ENCODE data around the gene BORA.
"Not testable (repeated sequence)": the region's sequence is repeated elsewhere in the genome, so short reads cannot be mapped to it uniquely, and the experiment has no call there.

Gene BORA

GRCh38 chr13:72727417-72728289 is at the start of gene BORA, which contains the start of gene MZT1:
Gene BORA (plus strand): TSS chr13:72727923. CDS start chr13:72728941, 1,018 bp downstream.
Gene MZT1 (minus strand): TSS chr13:72727629. CDS start chr13:72727602, 27 bp downstream.
- peak; percentile 94 to 96 for DNase-seq

GRCh38 chr13:72678312-72678711 is 49.4 kb upstream of the BORA start:
- DNase-seq: no peak

DNA sequence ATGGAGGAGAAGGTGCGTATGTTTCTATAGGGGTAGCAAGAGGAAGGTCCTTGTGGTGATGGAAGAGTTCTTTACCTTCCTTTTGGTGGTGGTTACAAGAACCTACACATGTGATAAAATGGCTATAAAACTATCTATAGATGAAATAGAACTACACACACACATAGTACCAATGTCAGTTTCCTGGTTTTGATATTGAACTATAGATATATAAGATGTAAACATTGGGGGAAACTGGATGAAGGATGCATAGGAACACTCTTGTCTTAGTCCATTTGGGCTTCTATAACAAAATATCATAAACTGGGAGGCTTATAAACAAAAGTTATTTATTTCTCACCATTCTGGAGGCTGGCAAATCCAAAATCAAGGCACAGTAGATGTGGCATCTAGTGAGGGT is 47.4 kb upstream of the BORA start:
- DNase-seq: no peak

DNA sequence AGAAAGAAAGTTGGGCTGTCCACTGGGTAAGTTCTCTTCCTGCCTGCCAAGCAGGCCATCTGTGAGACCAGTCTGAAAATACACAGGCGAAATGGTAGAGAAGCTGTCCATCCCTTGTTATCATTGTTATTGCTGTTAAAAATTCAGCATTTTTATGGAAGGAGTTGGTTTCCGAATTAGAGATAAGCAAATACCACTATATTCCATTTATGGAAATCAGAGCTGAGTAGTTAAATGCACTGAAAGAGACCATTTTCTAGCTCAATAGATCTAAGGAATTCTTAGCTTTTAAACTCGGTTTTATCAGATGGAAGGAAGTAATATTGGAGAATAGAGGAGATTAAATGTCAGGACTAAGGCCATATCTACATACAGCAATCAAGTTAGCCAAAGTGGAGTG is 41.0 kb upstream of the BORA start:
- DNase-seq: no peak

- no peak for DNase-seq
These were observed 38.5 kb upstream of the BORA start for GRCh38 chr13:72689181-72689696.

DNA sequence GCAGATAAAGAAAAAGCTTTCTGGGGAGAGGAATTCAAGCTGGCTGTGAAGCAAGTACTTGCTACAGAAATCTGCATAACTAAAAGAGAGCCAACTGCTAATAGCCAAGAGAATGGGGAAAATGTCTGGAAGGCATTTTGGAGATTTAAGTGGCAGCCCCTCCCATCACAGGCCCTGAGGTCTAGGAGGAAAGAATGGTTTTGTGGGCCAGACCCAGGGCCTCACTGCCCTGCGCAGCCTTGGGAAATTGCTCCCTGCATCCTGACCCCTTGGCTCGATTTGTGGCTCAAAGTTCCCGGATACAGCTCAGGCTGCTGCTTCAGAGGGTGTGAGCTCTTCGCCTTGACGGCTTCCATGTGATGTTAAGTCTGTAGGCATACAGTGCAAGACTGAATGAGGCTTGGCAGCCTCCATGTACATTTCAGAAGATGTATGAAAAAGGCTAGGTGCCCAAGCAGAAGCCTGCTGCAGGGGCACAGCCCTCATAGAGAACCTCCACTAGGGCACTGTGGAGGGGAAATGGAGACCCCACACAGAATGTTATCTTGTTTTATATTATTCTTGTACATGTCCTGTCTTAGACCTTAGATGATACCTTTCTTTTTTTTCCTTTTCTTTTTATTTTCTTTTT is 34.7 kb upstream of the BORA start:
- DNase-seq: no peak

- DNase-seq: no peak
These were observed 33.9 kb upstream of the BORA start for GRCh38 chr13:72693832-72694231.

DNA sequence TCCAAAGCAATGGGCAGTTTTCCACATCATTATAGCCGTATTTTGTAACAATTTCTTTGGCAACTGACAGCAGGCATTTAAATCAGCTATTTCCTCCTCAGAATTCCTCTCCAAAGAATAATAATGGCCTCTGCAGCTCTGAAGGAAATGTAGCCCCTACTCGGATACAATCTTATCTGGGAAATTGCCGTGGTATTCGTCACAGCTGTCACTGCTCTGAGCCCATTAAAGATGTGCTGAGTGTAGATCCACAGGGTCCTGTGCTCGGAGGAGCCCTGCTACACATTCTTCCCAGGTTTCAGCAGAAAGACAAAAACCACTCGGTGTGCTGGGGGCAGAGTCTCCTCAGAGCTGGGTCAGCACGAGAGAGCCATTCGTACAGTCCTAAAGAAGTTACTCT is 33.4 kb upstream of the BORA start:
- DNase-seq: no peak

- DNase-seq: no peak
These were observed 31.1 kb upstream of the BORA start for GRCh38 chr13:72696579-72696978.

- no peak for DNase-seq
These were observed 29.6 kb upstream of the BORA start for GRCh38 chr13:72698164-72698563.

DNA sequence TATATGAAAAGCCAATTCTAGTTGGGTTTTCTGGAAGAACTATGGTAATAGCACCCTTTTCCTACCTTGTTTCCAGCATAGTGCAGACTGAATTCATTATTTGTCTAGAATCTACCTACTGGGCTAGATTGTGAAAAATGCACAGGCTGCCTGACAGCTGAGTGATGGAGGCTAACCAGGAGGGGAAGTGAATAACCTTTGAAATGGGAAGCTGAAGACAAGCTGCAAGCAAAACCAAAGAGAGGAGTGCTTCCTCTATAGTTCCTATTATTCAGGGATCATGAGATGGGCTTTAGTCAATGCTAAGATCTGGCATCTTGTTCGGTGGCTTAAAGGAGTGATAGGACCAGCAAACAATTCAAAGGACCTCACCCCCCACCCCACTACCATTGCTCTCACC is 27.2 kb upstream of the BORA start:
- DNase-seq: no peak

- no peak for DNase-seq
These were observed 10.9 kb upstream of the BORA start for GRCh38 chr13:72716776-72717175.

DNA sequence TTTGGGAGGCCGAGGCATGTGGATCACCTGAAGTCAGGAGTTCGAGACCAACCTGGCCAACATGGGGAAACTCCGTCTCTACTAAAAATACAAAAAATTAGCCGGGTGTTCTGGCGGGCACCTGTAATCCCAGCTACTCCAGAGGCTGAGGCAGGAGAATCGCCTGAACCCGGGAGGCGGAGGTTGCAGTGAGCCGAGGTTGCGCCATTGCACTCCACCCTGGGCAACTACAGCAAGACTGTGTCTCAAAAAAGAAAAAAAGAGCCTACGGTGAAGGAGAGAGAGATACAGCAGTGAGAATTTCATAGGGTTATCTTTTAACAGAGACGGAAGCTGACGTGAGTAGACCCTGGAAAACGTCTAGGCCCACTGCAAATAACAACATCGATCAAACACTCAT is 1.5 kb upstream of the BORA start:
- not testable (repeated sequence) for DNase-seq

DNA sequence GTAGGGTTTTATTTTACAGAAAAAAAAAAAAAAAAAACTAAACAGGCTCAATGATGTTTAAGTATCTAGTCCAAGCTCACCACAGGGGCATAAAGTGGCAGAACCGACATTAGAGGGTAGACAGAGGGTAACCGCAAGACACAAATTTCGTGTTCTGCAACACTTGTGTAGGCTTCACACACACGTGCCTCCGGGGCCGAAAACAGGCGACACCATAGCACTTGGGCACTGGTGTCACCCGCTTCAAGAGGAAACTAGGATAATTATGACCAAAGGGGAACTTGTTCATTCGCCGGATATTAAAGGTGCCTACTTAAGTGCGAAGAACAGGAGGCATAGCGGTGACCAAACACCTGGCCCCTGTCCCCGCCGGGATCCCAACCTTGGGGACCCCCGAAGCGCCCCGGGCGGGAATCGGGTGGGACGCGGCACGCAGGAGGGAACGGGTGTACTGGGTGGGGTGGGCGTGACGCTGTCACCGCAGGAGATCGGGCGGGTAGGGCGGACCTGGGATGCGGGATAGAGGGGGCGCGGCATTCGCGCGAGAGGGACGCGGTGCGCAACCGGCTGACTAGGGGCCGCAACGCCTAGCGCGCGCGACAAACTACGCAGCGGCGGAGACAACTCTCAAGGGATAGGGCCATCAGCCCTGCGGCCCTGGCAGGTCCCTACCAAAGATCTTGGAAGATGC is 852 bp upstream of the BORA start:
- DNase-seq: peak; percentile 53 to 58

DNA sequence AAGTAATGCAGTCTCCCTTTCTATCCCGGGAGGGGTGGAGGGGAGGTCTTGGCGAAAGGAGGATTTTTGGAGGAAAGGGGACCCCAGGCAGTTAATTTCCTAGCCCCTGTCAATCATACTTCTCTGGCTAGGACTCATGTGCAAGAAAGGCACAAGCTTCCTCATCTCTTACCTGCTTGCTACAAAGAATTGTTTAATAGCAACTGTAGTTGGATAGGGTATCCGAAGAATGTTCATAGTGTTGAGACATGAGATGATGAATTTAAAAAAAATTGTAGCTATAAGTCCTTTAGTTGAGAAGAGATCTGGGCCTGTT is 525 bp downstream of the BORA start:
- DNase-seq: no peak

DNA sequence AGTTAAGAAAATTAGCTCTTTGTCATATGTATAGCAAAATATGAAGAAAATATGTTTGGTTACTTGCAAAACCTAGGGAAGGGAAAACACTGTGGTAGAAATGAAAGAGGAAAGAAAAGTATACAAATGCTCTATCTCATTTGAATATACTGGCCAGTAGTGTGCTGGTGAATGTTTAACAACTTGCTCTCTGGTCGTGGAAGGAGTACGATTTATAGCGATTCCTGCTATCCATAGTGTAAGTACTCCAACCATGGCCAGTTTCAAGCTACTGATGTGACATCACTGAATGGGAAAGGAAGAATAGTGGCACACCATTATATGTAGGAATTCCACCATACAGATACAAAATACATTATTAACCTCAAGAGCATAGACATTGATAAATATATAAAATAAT is 9.3 kb downstream of the BORA start:
- no peak for DNase-seq

DNA sequence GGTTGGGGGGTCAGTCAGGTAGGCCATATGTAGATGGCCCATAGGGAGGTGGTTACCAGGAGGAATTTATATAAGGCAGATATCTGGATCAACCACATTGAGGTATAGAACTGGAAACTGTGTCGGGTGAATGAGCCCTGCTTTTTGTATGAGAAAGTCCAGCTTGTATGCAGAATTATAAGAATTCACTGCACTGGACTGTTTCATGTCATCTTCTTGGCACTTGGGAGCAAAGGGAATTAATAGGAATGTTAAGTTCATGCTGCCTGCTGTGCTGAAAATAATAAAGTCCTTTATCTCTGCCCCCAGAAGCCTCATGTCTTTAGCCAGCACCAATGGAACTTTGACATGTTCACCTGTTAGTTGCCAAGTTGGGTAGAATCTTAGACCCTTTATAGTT is 12.3 kb downstream of the BORA start:
- DNase-seq: no peak

DNA sequence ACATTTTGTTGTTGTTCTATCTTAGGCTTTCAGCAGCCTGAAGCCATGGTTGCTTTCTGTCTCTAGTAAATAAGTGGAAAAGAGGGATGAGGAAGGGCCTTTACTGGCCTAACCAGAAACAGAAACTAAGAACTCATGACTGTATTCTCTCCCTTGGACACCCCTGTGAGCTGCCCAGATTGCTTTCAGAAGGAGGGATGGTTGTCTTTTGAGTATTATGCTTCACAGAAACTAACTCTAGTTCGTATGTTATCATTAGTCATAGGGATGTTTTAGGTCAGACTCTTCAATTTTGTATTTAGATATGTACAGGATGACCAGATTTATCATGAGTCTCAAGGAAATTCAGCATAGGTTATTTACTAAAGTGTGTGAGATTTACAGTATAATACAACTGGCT is 17.5 kb downstream of the BORA start:
- no peak for DNase-seq

GRCh38 chr13:72751220-72751619 is 23.5 kb downstream of the BORA start:
- no peak for DNase-seq

DNA sequence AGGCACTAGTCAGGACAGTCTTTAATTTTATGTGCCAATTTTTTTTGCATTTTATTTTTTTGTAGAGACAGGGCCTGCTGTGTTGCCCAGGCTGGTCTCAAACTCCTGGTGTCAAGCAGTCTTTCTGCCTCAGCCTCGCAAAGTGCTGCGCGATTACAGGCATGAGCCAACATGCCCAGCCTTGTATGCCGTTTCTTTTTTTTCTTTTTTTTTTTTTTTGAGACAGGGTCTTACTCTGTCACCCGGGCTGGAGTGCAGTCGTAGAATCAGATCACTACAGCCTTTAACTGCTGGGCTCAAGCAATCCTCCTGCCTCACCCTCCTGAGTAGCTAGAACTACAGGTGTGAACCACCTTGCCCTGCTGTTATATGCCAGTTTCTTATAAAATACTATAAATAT is 26.4 kb downstream of the BORA start:
- no peak for DNase-seq

- no peak for DNase-seq
These were observed 30.2 kb downstream of the BORA start for GRCh38 chr13:72757792-72758535.

DNA sequence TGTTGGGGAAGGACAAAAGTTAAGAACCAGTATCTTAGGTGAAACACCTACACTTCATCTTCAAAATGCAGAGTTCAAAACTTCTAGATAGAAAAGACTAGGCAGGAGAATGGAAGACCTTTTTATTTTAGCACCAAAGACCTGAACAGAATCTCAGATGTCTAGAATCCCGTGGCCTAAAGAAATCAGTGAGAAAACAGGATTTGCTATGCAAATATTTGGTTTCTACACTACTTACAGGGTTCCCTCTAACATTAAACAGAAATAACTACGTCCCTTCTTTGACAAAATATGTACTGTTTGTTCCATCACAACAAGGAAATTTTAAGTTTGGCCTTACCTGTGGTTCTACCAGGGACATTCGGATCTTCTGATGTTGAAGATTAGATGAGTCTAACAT is 32.5 kb downstream of the BORA start:
- DNase-seq: no peak

- DNase-seq: no peak
These were observed 35.7 kb downstream of the BORA start for GRCh38 chr13:72763411-72763810.

All from activated CD4-positive, alpha-beta T cell treated with anti-CD3 and anti-CD28 coated beads, Interleukin-2, amount 50 U/mL, for 48 hours (primary cell).